Measurements from ENCODE around the gene NUDT13.
"Not testable (repeated sequence)": the region's sequence is repeated elsewhere in the genome, so short reads cannot be mapped to it uniquely, and the experiment has no call there.

Gene NUDT13

DNA sequence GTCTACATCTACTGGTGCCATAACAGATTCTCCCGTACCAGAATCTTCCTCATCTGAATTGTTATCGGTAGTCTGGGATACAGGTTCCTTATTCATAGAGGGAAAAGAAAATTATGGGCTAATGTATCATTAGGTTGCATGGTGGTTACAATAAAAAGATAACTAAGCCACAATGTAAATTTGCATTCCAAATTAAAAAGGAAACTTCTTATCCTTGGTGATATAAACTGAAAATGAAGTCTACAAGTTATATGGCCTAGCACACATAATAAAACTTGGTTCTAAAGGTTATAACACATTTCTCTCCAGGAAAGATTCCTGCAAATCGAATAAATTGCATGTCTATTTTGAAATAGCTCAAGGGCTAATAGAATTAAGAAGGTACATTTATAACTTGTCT lies 24.5 kb downstream of the NUDT13 start:
- Histone ChIP-seq H3K4me3 (ENCODE audit: low read depth, low read length) (no peak overlapping the region), H3K9ac (ENCODE audit: low read length) (no peak overlapping the region), H3K36me3 (ENCODE audit: control insufficient read depth, insufficient read depth, low read length) (peaks cover 82% of the 10 kb centered on the region), H3K9me3 (ENCODE audit: control insufficient read depth, insufficient read depth, low read depth, low read length) (no peaks in the 10 kb centered on the region), H3K27me3 (ENCODE audit: control insufficient read depth, insufficient read depth, low read length) (no peaks in the 10 kb centered on the region), H3K27ac (ENCODE audit: low read depth, low read length) (no peak overlapping the region), H3K4me1 (ENCODE audit: control insufficient read depth, insufficient read depth, low read length) (no peaks in the 10 kb centered on the region)

- Histone ChIP-seq H3K27me3 (ENCODE audit: control insufficient read depth, insufficient read depth, low read length) (no peaks in the 10 kb centered on the region), H3K4me3 (ENCODE audit: low read depth, low read length) (no peak overlapping the region), H3K36me3 (ENCODE audit: control insufficient read depth, insufficient read depth, low read length) (peaks cover 79% of the 10 kb centered on the region), H3K27ac (ENCODE audit: low read depth, low read length) (no peak overlapping the region), H3K9ac (ENCODE audit: low read length) (no peak overlapping the region), H3K4me1 (ENCODE audit: control insufficient read depth, insufficient read depth, low read length) (no peaks in the 10 kb centered on the region), H3K9me3 (ENCODE audit: control insufficient read depth, insufficient read depth, low read depth, low read length) (no peaks in the 10 kb centered on the region)
Measured at GRCh38 chr10:73136627-73137026, 26.4 kb downstream of the NUDT13 start.

- Histone ChIP-seq H3K36me3 (ENCODE audit: control insufficient read depth, insufficient read depth, low read length) (peaks cover 80% of the 10 kb centered on the region), H3K27ac (ENCODE audit: low read depth, low read length) (no peak overlapping the region), H3K27me3 (ENCODE audit: control insufficient read depth, insufficient read depth, low read length) (no peaks in the 10 kb centered on the region), H3K9me3 (ENCODE audit: control insufficient read depth, insufficient read depth, low read depth, low read length) (no peaks in the 10 kb centered on the region), H3K9ac (ENCODE audit: low read length) (no peak overlapping the region), H3K4me1 (ENCODE audit: control insufficient read depth, insufficient read depth, low read length) (no peaks in the 10 kb centered on the region), H3K4me3 (ENCODE audit: low read depth, low read length) (no peak overlapping the region)
Measured at GRCh38 chr10:73139251-73139650, 29.0 kb downstream of the NUDT13 start.

DNA sequence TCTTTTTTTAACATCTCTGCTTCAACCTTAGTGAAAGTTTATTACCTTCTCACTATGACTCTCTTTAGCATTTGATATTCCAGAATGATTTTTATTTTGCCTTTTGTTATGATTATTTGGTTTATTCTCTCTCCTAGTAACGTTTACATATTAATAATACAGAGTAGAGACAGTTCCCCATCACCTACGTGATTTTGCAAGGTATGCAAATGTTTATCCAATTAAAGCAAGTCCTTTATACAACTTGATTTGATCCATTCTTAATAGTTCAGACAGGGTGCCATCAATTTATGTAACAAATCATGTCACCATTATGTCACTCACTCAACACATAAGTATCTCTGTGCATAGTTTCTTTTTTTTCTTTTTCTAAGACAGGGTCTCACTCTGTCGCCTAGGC lies 31.3 kb downstream of the NUDT13 start:
- Histone ChIP-seq H3K4me3 (ENCODE audit: low read depth, low read length) (no peak overlapping the region), H3K9ac (ENCODE audit: low read length) (no peak overlapping the region), H3K27me3 (ENCODE audit: control insufficient read depth, insufficient read depth, low read length) (no peaks in the 10 kb centered on the region), H3K27ac (ENCODE audit: low read depth, low read length) (no peak overlapping the region), H3K4me1 (ENCODE audit: control insufficient read depth, insufficient read depth, low read length) (no peaks in the 10 kb centered on the region), H3K9me3 (ENCODE audit: control insufficient read depth, insufficient read depth, low read depth, low read length) (no peaks in the 10 kb centered on the region), H3K36me3 (ENCODE audit: control insufficient read depth, insufficient read depth, low read length) (peaks cover 79% of the 10 kb centered on the region)

GRCh38 chr10:73150633-73151413 lies 40.6 kb downstream of the NUDT13 start:
- not testable (repeated sequence) for H3K27me3 ChIP-seq (ENCODE audit: control insufficient read depth, insufficient read depth, low read length); H3K4me1 ChIP-seq (ENCODE audit: control insufficient read depth, insufficient read depth, low read length); H3K27ac ChIP-seq (ENCODE audit: low read depth, low read length); H3K9ac ChIP-seq (ENCODE audit: low read length); H3K4me3 ChIP-seq (ENCODE audit: low read depth, low read length); H3K9me3 ChIP-seq (ENCODE audit: control insufficient read depth, insufficient read depth, low read depth, low read length)
- H3K36me3 ChIP-seq (ENCODE audit: control insufficient read depth, insufficient read depth, low read length) = peaks cover 70% of the 10 kb centered on the region

- no peaks in the 10 kb centered on the region for H3K9me3 ChIP-seq (ENCODE audit: control insufficient read depth, insufficient read depth, low read depth, low read length)
- H3K27ac ChIP-seq (ENCODE audit: low read depth, low read length) = no peak overlapping the region
- H3K4me1 ChIP-seq (ENCODE audit: control insufficient read depth, insufficient read depth, low read length) = no peaks in the 10 kb centered on the region
- H3K27me3 ChIP-seq (ENCODE audit: control insufficient read depth, insufficient read depth, low read length) = no peaks in the 10 kb centered on the region
- no peak overlapping the region for H3K9ac ChIP-seq (ENCODE audit: low read length)
- peaks cover 71% of the 10 kb centered on the region for H3K36me3 ChIP-seq (ENCODE audit: control insufficient read depth, insufficient read depth, low read length)
- H3K4me3 ChIP-seq (ENCODE audit: low read depth, low read length) = no peak overlapping the region
Measured at GRCh38 chr10:73152009-73152408, 41.8 kb downstream of the NUDT13 start.

DNA sequence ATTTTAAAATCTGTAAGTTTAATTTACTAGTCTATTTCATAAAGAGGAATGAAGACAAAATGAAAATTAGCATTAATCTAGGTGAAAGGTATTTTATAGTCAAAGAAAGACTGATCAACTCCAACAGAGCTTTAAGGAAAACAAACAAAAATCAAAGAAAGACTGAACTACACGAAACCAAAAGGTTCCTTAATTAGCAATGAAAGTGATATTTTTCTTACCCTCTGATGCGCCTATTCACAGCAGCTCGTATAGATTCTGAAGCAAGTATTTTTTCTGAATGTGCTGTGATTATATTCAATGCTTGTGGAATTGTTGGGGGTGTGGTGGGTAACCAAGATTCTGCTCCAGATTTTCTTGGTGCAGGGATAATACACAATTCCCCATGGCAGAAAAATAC lies 45.8 kb downstream of the NUDT13 start:
- H3K4me3 ChIP-seq (ENCODE audit: low read depth, low read length) = no peak overlapping the region
- H3K36me3 ChIP-seq (ENCODE audit: control insufficient read depth, insufficient read depth, low read length) = peaks cover 58% of the 10 kb centered on the region
- no peak overlapping the region for H3K9ac ChIP-seq (ENCODE audit: low read length)
- no peaks in the 10 kb centered on the region for H3K9me3 ChIP-seq (ENCODE audit: control insufficient read depth, insufficient read depth, low read depth, low read length)
- H3K4me1 ChIP-seq (ENCODE audit: control insufficient read depth, insufficient read depth, low read length) = no peaks in the 10 kb centered on the region
- H3K27me3 ChIP-seq (ENCODE audit: control insufficient read depth, insufficient read depth, low read length) = no peaks in the 10 kb centered on the region
- no peak overlapping the region for H3K27ac ChIP-seq (ENCODE audit: low read depth, low read length)

GRCh38 chr10:73159038-73159648 lies 48.9 kb downstream of the NUDT13 start:
- H3K9me3 ChIP-seq (ENCODE audit: control insufficient read depth, insufficient read depth, low read depth, low read length) = no peaks in the 10 kb centered on the region
- peaks cover 55% of the 10 kb centered on the region for H3K36me3 ChIP-seq (ENCODE audit: control insufficient read depth, insufficient read depth, low read length)
- H3K9ac ChIP-seq (ENCODE audit: low read length) = no peak overlapping the region
- no peak overlapping the region for H3K4me3 ChIP-seq (ENCODE audit: low read depth, low read length)
- no peak overlapping the region for H3K27ac ChIP-seq (ENCODE audit: low read depth, low read length)
- no peaks in the 10 kb centered on the region for H3K4me1 ChIP-seq (ENCODE audit: control insufficient read depth, insufficient read depth, low read length)
- no peaks in the 10 kb centered on the region for H3K27me3 ChIP-seq (ENCODE audit: control insufficient read depth, insufficient read depth, low read length)

DNA sequence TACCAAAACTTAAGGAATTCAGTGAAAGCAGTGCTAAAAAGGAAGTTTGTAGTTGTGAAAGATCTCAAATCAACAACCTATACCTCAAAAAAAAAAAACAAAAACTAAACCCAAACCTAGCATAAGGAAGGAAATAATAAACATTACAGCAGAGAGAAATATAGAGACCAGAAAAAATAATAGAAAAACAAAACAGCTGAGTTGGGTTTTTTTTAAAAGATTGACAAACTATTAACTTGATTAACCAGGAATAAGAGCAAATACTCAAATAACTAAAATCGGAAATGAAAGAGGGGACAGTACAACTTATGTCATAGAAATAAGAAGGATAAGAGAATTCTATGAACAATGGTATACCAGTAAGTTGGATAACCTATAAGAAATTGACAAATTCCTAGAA lies 50.8 kb downstream of the NUDT13 start:
- Histone ChIP-seq H3K4me3 (ENCODE audit: low read depth, low read length) (no peak overlapping the region), H3K9ac (ENCODE audit: low read length) (no peak overlapping the region), H3K9me3 (ENCODE audit: control insufficient read depth, insufficient read depth, low read depth, low read length) (no peaks in the 10 kb centered on the region), H3K27me3 (ENCODE audit: control insufficient read depth, insufficient read depth, low read length) (no peaks in the 10 kb centered on the region), H3K4me1 (ENCODE audit: control insufficient read depth, insufficient read depth, low read length) (no peaks in the 10 kb centered on the region), H3K36me3 (ENCODE audit: control insufficient read depth, insufficient read depth, low read length) (peaks cover 46% of the 10 kb centered on the region), H3K27ac (ENCODE audit: low read depth, low read length) (no peak overlapping the region)

DNA sequence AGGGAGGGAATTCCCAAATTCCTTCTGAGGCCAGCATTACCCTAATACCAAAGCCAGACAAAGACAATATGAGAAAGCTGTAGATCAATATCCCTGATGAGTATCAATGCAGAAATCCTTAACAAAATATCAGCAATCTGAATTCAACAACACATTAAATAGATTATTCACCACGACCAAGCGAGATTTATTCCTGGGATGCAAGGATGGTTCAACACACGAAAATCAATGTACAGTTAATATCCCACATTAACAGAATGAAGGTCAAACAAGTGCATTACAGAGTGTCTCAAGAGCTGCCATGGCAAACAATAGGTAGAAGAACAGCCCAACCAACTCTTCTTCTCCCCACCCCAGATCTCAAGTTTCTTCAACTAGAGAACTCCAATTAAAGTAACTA lies 51.4 kb downstream of the NUDT13 start:
- H3K27me3 ChIP-seq (ENCODE audit: control insufficient read depth, insufficient read depth, low read length) = no peaks in the 10 kb centered on the region
- H3K9ac ChIP-seq (ENCODE audit: low read length) = no peak overlapping the region
- no peaks in the 10 kb centered on the region for H3K4me1 ChIP-seq (ENCODE audit: control insufficient read depth, insufficient read depth, low read length)
- no peak overlapping the region for H3K4me3 ChIP-seq (ENCODE audit: low read depth, low read length)
- H3K9me3 ChIP-seq (ENCODE audit: control insufficient read depth, insufficient read depth, low read depth, low read length) = no peaks in the 10 kb centered on the region
- no peak overlapping the region for H3K27ac ChIP-seq (ENCODE audit: low read depth, low read length)
- peaks cover 40% of the 10 kb centered on the region for H3K36me3 ChIP-seq (ENCODE audit: control insufficient read depth, insufficient read depth, low read length)

- Histone ChIP-seq H3K9me3 (ENCODE audit: control insufficient read depth, insufficient read depth, low read depth, low read length) (no peaks in the 10 kb centered on the region), H3K27ac (ENCODE audit: low read depth, low read length) (no peak overlapping the region), H3K4me1 (ENCODE audit: control insufficient read depth, insufficient read depth, low read length) (no peaks in the 10 kb centered on the region), H3K27me3 (ENCODE audit: control insufficient read depth, insufficient read depth, low read length) (no peaks in the 10 kb centered on the region), H3K36me3 (ENCODE audit: control insufficient read depth, insufficient read depth, low read length) (peaks cover 34% of the 10 kb centered on the region), H3K9ac (ENCODE audit: low read length) (no peak overlapping the region), H3K4me3 (ENCODE audit: low read depth, low read length) (no peak overlapping the region)
Measured at GRCh38 chr10:73163096-73163495, 52.8 kb downstream of the NUDT13 start.
